IMR-90 (cell line): ENCODE measurements around the gene TMEM52. TPM values are rescaled to one million over a fixed set of nuclear protein-coding genes. Genes with fewer than 3 reads are reported as not detected.
A peak's percentile ranks its signal among the peaks of the same experiment; 100 is the strongest.

Source experiments
- ATAC-seq: fragments of 200-7000 bp; cut with Tn5 transposase; 2 replicates; pipeline ENCODE4 v1.9.1; 2020; ENCODE audit warnings: low read depth, mild to moderate bottlenecking, moderate library complexity
- BruUV-seq: library from RNA; stranded (reverse); fragments of 400-500 nt; replicated peaks from 2 replicates; lab custom pipeline; 2021; lab: Mats Ljungman, UMichigan
- CTCF ChIA-PET: fragments of 300-600 bp; formaldehyde crosslinking; extraction: SDS; loops from one replicate; lab custom pipeline; 2021; ENCODE audit warnings: antibody characterized with exemption; lab: Yijun Ruan, JAX
- POLR2A ChIA-PET: fragments of 300-600 bp; sonication (Branson Sonifier 250); formaldehyde crosslinking; loops from one replicate; lab custom pipeline; 2022; ENCODE audit warnings: antibody characterized with exemption; ENCODE audit not compliant: unreplicated experiment; lab: Charles Lee
- DNase-seq: peaks from one replicate; pipeline ENCODE4 v3.0.0; 2013
- H2AFZ ChIP-seq: replicated peaks from 2 replicates; pipeline ENCODE3; 2013; ENCODE audit warnings: low read length, mild to moderate bottlenecking; ENCODE audit not compliant: poor library complexity
- H2AK5ac ChIP-seq: 2 replicates; pipeline ENCODE4 v1.6.1; 2013; ENCODE audit warnings: low read depth, low read length, inconsistent platforms
- H2AK9ac ChIP-seq: replicated peaks from 2 replicates; pipeline ENCODE3; 2013; ENCODE audit warnings: mild to moderate bottlenecking, low read depth, low read length, moderate library complexity; ENCODE audit not compliant: poor library complexity
- H2BK120ac ChIP-seq: 2 replicates; pipeline ENCODE4 v1.6.1; 2013; ENCODE audit warnings: low read depth, low read length, inconsistent platforms
- H2BK15ac ChIP-seq: 3 replicates; pipeline ENCODE4 v1.6.1; 2013; ENCODE audit warnings: low read depth, low read length, inconsistent platforms
- H2BK20ac ChIP-seq: 2 replicates; pipeline ENCODE4 v1.6.1; 2013; ENCODE audit warnings: low read depth, mild to moderate bottlenecking, inconsistent platforms, low read length, moderate library complexity
- H2BK5ac ChIP-seq: 2 replicates; pipeline ENCODE4 v1.6.1; 2013; ENCODE audit warnings: mild to moderate bottlenecking, low read depth, low read length, inconsistent platforms; ENCODE audit not compliant: poor library complexity, severe bottlenecking
- H3K14ac ChIP-seq: replicated peaks from 2 replicates; pipeline ENCODE4 v1.6.1; 2013; ENCODE audit warnings: low read depth, low read length, inconsistent platforms
- H3K18ac ChIP-seq: 2 replicates; pipeline ENCODE4 v1.6.1; 2013; ENCODE audit warnings: low read depth, low read length, control low read depth
- H3K23ac ChIP-seq: 2 replicates; pipeline ENCODE4 v1.6.1; 2013; ENCODE audit warnings: low read depth, low read length, inconsistent platforms
- H3K27ac ChIP-seq: 2 replicates; pipeline ENCODE4 v1.5.1; 2013; ENCODE audit warnings: mild to moderate bottlenecking, control low read depth, low read length; ENCODE audit not compliant: insufficient read depth
- H3K27me3 ChIP-seq: 2 replicates; pipeline ENCODE4 v1.6.1; 2013; ENCODE audit warnings: low read length; ENCODE audit not compliant: control insufficient read depth, insufficient read depth
- H3K36me3 ChIP-seq: 2 replicates; pipeline ENCODE4 v1.6.1; 2013; ENCODE audit warnings: low read length, mixed read lengths; ENCODE audit not compliant: control insufficient read depth, insufficient read depth
- H3K4ac ChIP-seq: 2 replicates; pipeline ENCODE4 v1.6.1; 2013; ENCODE audit warnings: low read depth, low read length, inconsistent platforms
- H3K4me1 ChIP-seq: 2 replicates; pipeline ENCODE4 v1.6.1; 2013; ENCODE audit warnings: low read length, mixed read lengths; ENCODE audit not compliant: control insufficient read depth, insufficient read depth
- H3K4me2 ChIP-seq: 2 replicates; pipeline ENCODE4 v1.6.1; 2013; ENCODE audit warnings: low read depth, mild to moderate bottlenecking, control low read depth, low read length, moderate library complexity
- H3K4me3 ChIP-seq: 2 replicates; pipeline ENCODE4 v1.5.1; 2013; ENCODE audit warnings: low read depth, mild to moderate bottlenecking, control low read depth, low read length, moderate library complexity; ENCODE audit not compliant: insufficient read depth
- H3K56ac ChIP-seq: 2 replicates; pipeline ENCODE4 v1.6.1; 2013; ENCODE audit warnings: low read length, inconsistent platforms; ENCODE audit not compliant: insufficient read depth; ENCODE audit errors: extremely low read depth
- H3K79me1 ChIP-seq, 2 experiments: 2 replicates each; pipeline ENCODE4 v1.6.1; 2013; ENCODE audit warnings: low read length in 2 of 2, inconsistent platforms in 1 of 2, low read depth in 1 of 2
- H3K9ac ChIP-seq: 2 replicates; pipeline ENCODE4 v1.6.1; 2013; ENCODE audit warnings: low read depth, low read length, control low read depth
- H3K9me1 ChIP-seq: 2 replicates; pipeline ENCODE4 v1.6.1; 2013; ENCODE audit warnings: low read length, inconsistent platforms; ENCODE audit not compliant: insufficient read depth
- H3K9me3 ChIP-seq: 2 replicates; pipeline ENCODE4 v1.6.1; 2013; ENCODE audit warnings: low read length; ENCODE audit not compliant: control insufficient read depth, insufficient read depth
- H4K20me1 ChIP-seq: 2 replicates; pipeline ENCODE4 v1.6.1; 2013; ENCODE audit warnings: low read length, inconsistent platforms; ENCODE audit not compliant: insufficient read depth
- H4K5ac ChIP-seq: 2 replicates; pipeline ENCODE4 v1.6.1; 2013; ENCODE audit warnings: mild to moderate bottlenecking, low read depth, low read length, control low read depth
- H4K8ac ChIP-seq, 2 experiments: 2 replicates each; pipeline ENCODE4 v1.6.1; 2013; ENCODE audit warnings: low read depth in 2 of 2, low read length in 2 of 2, control low read depth in 1 of 2, inconsistent platforms in 1 of 2
- H4K91ac ChIP-seq: 2 replicates; pipeline ENCODE4 v1.6.1; 2013; ENCODE audit warnings: low read depth, low read length, inconsistent platforms; ENCODE audit not compliant: insufficient read depth
- BHLHE40 ChIP-seq: fragments of 150-350 bp; IDR thresholded peaks from 2 replicates; pipeline ENCODE4 v1.6.1; 2016; ENCODE audit warnings: mild to moderate bottlenecking, low read depth, low read length
- CEBPB ChIP-seq: IDR thresholded peaks from 2 replicates; pipeline ENCODE4 v1.6.1; 2012; ENCODE audit warnings: low read depth, low read length, improper control_type of control experiment
- CHD1 ChIP-seq: IDR thresholded peaks from 2 replicates; pipeline ENCODE4 v1.6.1; 2012; ENCODE audit warnings: low read depth, low read length, improper control_type of control experiment
- ELK1 ChIP-seq: fragments of 150-350 bp; IDR thresholded peaks from 2 replicates; pipeline ENCODE4 v1.6.1; 2016; ENCODE audit warnings: low read depth, mild to moderate bottlenecking, low read length, moderate library complexity, borderline replicate concordance
- FOS ChIP-seq: fragments of 150-350 bp; IDR thresholded peaks from 2 replicates; pipeline ENCODE4 v1.6.1; 2016; ENCODE audit warnings: low read depth, low read length
- MAFK ChIP-seq: IDR thresholded peaks from 2 replicates; pipeline ENCODE4 v1.6.1; 2012; ENCODE audit warnings: low read depth, low read length, improper control_type of control experiment
- MAZ ChIP-seq: IDR thresholded peaks from 2 replicates; pipeline ENCODE4 v1.6.1; 2012; ENCODE audit warnings: low read depth, mild to moderate bottlenecking, low read length, improper control_type of control experiment, moderate library complexity, borderline replicate concordance
- MXI1 ChIP-seq: IDR thresholded peaks from 2 replicates; pipeline ENCODE4 v1.6.1; 2012; ENCODE audit warnings: low read depth, mild to moderate bottlenecking, low read length, moderate library complexity, borderline replicate concordance
- NFE2L2 ChIP-seq: fragments of 150-350 bp; IDR thresholded peaks from 2 replicates; pipeline ENCODE4 v1.6.1; 2016; ENCODE audit warnings: low read depth, mild to moderate bottlenecking, low read length
- POLR2A ChIP-seq: IDR thresholded peaks from 2 replicates; pipeline ENCODE4 v1.6.1; 2012; ENCODE audit warnings: mild to moderate bottlenecking, low read depth, low read length
- RAD21 ChIP-seq: IDR thresholded peaks from 2 replicates; pipeline ENCODE4 v1.6.1; 2012; ENCODE audit warnings: low read length, improper control_type of control experiment
- RFX5 ChIP-seq: IDR thresholded peaks from 2 replicates; pipeline ENCODE4 v1.8.0; 2012; ENCODE audit warnings: low read depth, mild to moderate bottlenecking, low read length, moderate library complexity
- SMC3 ChIP-seq: fragments of 150-350 bp; IDR thresholded peaks from 2 replicates; pipeline ENCODE4 v1.6.1; 2016; ENCODE audit warnings: low read depth, mild to moderate bottlenecking, antibody characterized with exemption, low read length, moderate library complexity
- USF2 ChIP-seq: fragments of 150-350 bp; IDR thresholded peaks from 2 replicates; pipeline ENCODE4 v1.6.1; 2017; ENCODE audit warnings: mild to moderate bottlenecking, antibody characterized with exemption, low read length, low read depth
- WGBS, 2 experiments: methylation state at CpG; one replicate each; pipeline versions ENCODE4 v1.1.5 to v1.1.7; 2013; ENCODE audit warnings: missing lambda C conversion rate in 2 of 2; ENCODE audit not compliant: insufficient read length in 1 of 2; ENCODE audit errors: extremely low coverage in 2 of 2; 5-methylcytosine and 5-hydroxymethylcytosine counted together
- dilution Hi-C: fragments of 300-500 bp; cut with HindIII; formaldehyde crosslinking; loops from one replicate; pipeline ENCODE4 v1.14.3; 2018; ENCODE audit warnings: low sequenced_read_pairs; ENCODE audit not compliant: unreplicated experiment
- in situ Hi-C: fragments of 300-500 bp; cut with MboI; formaldehyde crosslinking; loops from 3 replicates; pipeline ENCODE4 v1.14.3; 2019; ENCODE audit warnings: low sequenced_read_pairs, inconsistent platforms, mixed read lengths
- intact Hi-C: fragments of 100-400 bp; cut with micrococcal nuclease; formaldehyde crosslinking; loops from 2 replicates; pipeline ENCODE4 v1.10.0; 2022
- polyA plus RNA-seq, 3 experiments: library from polyadenylated mRNA; depleted of rRNA; stranded (reverse); fragments of >200 nt; gene quantifications; 2 replicates each; pipeline ENCODE4 v1.2.3, GENCODE V29; 2012; ENCODE audit warnings: low replicate concordance in 1 of 3
- total RNA-seq: library from RNA; depleted of rRNA; stranded (reverse); fragments of >200 nt; gene quantifications from 2 replicates; pipeline ENCODE4 v1.2.3, GENCODE V29; 2012
- TF ChIP-seq, protein P1 (sequence below): conservative IDR thresholded peaks from 2 replicates; pipeline ENCODE4 v1.5.1; 2012; ENCODE audit warnings: mild to moderate bottlenecking, low read depth, low read length, improper control_type of control experiment

The TMEM52 gene
- total and polyA plus RNA-seq, 2 of the 4 experiments (the other 2 are of a cell fraction): 0.54 to 1.3 TPM

- H3K56ac ChIP-seq: no peak overlapping the region
- H3K4me3 ChIP-seq: peak overlapping the region; percentile 40; the same call in 1 of the 2 replicates
- H2BK5ac ChIP-seq: no peak overlapping the region
- H3K79me1 ChIP-seq: no peaks in the 10 kb centered on the region
- H3K9ac ChIP-seq: no peak overlapping the region
- H2BK120ac ChIP-seq: no peak overlapping the region
- ATAC-seq: no peak
- H2AFZ ChIP-seq: peak overlapping the region; percentile 92
- no TSS peak for BruUV-seq
- H3K4ac ChIP-seq: no peak overlapping the region
- no peak for DNase-seq
- no peak overlapping the region for H3K23ac ChIP-seq
- no peaks in the 10 kb centered on the region for H3K36me3 ChIP-seq
- H3K4me2 ChIP-seq: no peak overlapping the region; the same call in 1 of the 2 replicates
- WGBS, 2 experiments: 55% methylated on average over 31 of the region's 46 CpGs; no CpG with 5 or more reads in 1 of the 2 experiments
- H2AK5ac ChIP-seq: no peak overlapping the region
- intact Hi-C loops: no loop called here
- no peak overlapping the region for H2AK9ac ChIP-seq
- H4K20me1 ChIP-seq: no peaks in the 10 kb centered on the region
- no peak overlapping the region for H3K18ac ChIP-seq
- CTCF ChIA-PET: no interaction called here
- H4K8ac ChIP-seq: no peak overlapping the region
- dilution Hi-C loops: no loop called here
- H4K91ac ChIP-seq: no peak overlapping the region
- no peak overlapping the region for H3K27ac ChIP-seq
- peaks cover 3% of the 10 kb centered on the region; the same call in 1 of the 2 replicates for H3K27me3 ChIP-seq
- H3K14ac ChIP-seq: no peak overlapping the region
- no peak overlapping the region for H2BK20ac ChIP-seq
- POLR2A ChIA-PET: no interaction called here
- no peak overlapping the region for H2BK15ac ChIP-seq
- H3K9me1 ChIP-seq: peaks cover 4% of the 10 kb centered on the region; the same call in 1 of the 2 replicates
- in situ Hi-C loops: no loop called here
- no peaks in the 10 kb centered on the region for H3K9me3 ChIP-seq
- H3K4me1 ChIP-seq: peaks cover 2% of the 10 kb centered on the region; the same call in 1 of the 2 replicates
- no peak overlapping the region for H4K5ac ChIP-seq
- no peak for TF ChIP-seq CHD1
- TF ChIP-seq ELK1: no peak
- TF ChIP-seq, protein P1, sequence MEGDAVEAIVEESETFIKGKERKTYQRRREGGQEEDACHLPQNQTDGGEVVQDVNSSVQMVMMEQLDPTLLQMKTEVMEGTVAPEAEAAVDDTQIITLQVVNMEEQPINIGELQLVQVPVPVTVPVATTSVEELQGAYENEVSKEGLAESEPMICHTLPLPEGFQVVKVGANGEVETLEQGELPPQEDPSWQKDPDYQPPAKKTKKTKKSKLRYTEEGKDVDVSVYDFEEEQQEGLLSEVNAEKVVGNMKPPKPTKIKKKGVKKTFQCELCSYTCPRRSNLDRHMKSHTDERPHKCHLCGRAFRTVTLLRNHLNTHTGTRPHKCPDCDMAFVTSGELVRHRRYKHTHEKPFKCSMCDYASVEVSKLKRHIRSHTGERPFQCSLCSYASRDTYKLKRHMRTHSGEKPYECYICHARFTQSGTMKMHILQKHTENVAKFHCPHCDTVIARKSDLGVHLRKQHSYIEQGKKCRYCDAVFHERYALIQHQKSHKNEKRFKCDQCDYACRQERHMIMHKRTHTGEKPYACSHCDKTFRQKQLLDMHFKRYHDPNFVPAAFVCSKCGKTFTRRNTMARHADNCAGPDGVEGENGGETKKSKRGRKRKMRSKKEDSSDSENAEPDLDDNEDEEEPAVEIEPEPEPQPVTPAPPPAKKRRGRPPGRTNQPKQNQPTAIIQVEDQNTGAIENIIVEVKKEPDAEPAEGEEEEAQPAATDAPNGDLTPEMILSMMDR: no peak
- TF ChIP-seq FOS: no peak
- no peak for TF ChIP-seq RAD21
- TF ChIP-seq MAFK: no peak
- no peak for TF ChIP-seq RFX5
- no peak for TF ChIP-seq CEBPB
- TF ChIP-seq MAZ: no peak
- no peak for TF ChIP-seq USF2
- TF ChIP-seq NFE2L2: no peak
- TF ChIP-seq SMC3: no peak
- TF ChIP-seq MXI1: no peak
- no peak for TF ChIP-seq POLR2A
- no peak for TF ChIP-seq BHLHE40
Measured at GRCh38 chr1:1917995-1918900, 831 bp downstream of the TMEM52 start.
